HepG2 (cell line): ENCODE data around the gene MARCHF2. TPM values are rescaled to one million over a fixed set of nuclear protein-coding genes. Genes with fewer than 3 reads are reported as not detected.
A peak's percentile ranks its signal among the peaks of the same experiment; 100 is the strongest.

Experiments used
- GLI4 ChIP-seq: sonication (generic); formaldehyde crosslinking; IDR thresholded peaks from 2 replicates; pipeline ENCODE4 v1.5.1; 2020; ENCODE audit warnings: missing genetic modification reagents, mild to moderate bottlenecking, moderate library complexity, borderline replicate concordance
- NFYC ChIP-seq: IDR thresholded peaks from 2 replicates; pipeline ENCODE4 v1.6.1; 2016; ENCODE audit warnings: missing genetic modification reagents, missing compliant biosample characterization
- REXO4 ChIP-seq: sonication (generic); formaldehyde crosslinking; IDR thresholded peaks from 2 replicates; pipeline ENCODE4 v1.8.0; 2022; ENCODE audit warnings: missing genetic modification reagents, mild to moderate bottlenecking, borderline replicate concordance
- RXRB ChIP-seq: IDR thresholded peaks from 2 replicates; pipeline ENCODE4 v1.6.1; 2016; ENCODE audit warnings: borderline replicate concordance, missing genetic modification reagents, missing compliant biosample characterization
- SMAD3 ChIP-seq: sonication (generic); formaldehyde crosslinking; IDR thresholded peaks from 2 replicates; pipeline ENCODE4 v1.4.0; 2020; ENCODE audit warnings: missing genetic modification reagents
- ZC3H4 ChIP-seq: sonication (generic); formaldehyde crosslinking; IDR thresholded peaks from 2 replicates; pipeline ENCODE4 v1.4.0; 2020; ENCODE audit warnings: missing genetic modification reagents, borderline replicate concordance
- ZFX ChIP-seq: sonication (generic); formaldehyde crosslinking; IDR thresholded peaks from 2 replicates; pipeline ENCODE4 v1.4.0; 2020; ENCODE audit warnings: mild to moderate bottlenecking, low read depth, missing genetic modification reagents, moderate library complexity
- ZNF33A ChIP-seq: sonication (generic); formaldehyde crosslinking; IDR thresholded peaks from 2 replicates; pipeline ENCODE4 v1.5.1; 2020; ENCODE audit warnings: missing genetic modification reagents, mild to moderate bottlenecking, moderate library complexity, borderline replicate concordance
- ZNF773 ChIP-seq: sonication (generic); formaldehyde crosslinking; IDR thresholded peaks from 2 replicates; pipeline ENCODE4 v1.4.0; 2020; ENCODE audit warnings: missing genetic modification reagents, borderline replicate concordance
- polyA plus RNA-seq, 8 experiments: library from polyadenylated mRNA; depleted of rRNA in 3 of 8; stranded (reverse) in 7 of 8; unstranded in 1 of 8; fragments of >200 nt; fragmentation: Illumina TruSeq in 4 of 8; extraction: Trizol in 4 of 8; gene quantifications; 2 replicates each; pipeline versions ENCODE4 v1.2.1 to v1.2.3, GENCODE V29; 2011 to 2016; ENCODE audit warnings: low read depth in 4 of 8, missing spikeins in 1 of 8, mixed read lengths in 1 of 8; ENCODE audit not compliant: insufficient read depth in 1 of 8
- total RNA-seq, 5 experiments: library from RNA; depleted of rRNA; stranded (reverse); fragments of >200 nt; fragmentation: Illumina TruSeq; extraction: Trizol; gene quantifications; 2 replicates each; pipeline ENCODE4 v1.2.3, GENCODE V29; 2016; ENCODE audit warnings: low read depth in 1 of 5
- TF ChIP-seq, protein P1 (sequence below): sonication (generic); formaldehyde crosslinking; IDR thresholded peaks from 2 replicates; pipeline ENCODE4 v1.5.1; 2020; ENCODE audit warnings: mild to moderate bottlenecking, missing genetic modification reagents, moderate library complexity
- TF ChIP-seq, protein P2 (sequence below): sonication (generic); formaldehyde crosslinking; IDR thresholded peaks from 2 replicates; pipeline ENCODE4 v1.4.0; 2020; ENCODE audit warnings: low read depth, mild to moderate bottlenecking, missing genetic modification reagents
- TF ChIP-seq, protein P3 (sequence below): IDR thresholded peaks from 2 replicates; pipeline ENCODE4 v1.6.1; 2016; ENCODE audit warnings: control low read depth
- TF ChIP-seq, protein P4 (sequence below), 2 experiments: sonication (generic) in 1 of 2; formaldehyde crosslinking in 1 of 2; IDR thresholded peaks; 2 replicates each; pipeline versions ENCODE4 v1.4.0 to v1.6.1; 2016 to 2020; ENCODE audit warnings: borderline replicate concordance in 1 of 2, low read depth in 1 of 2, mild to moderate bottlenecking in 1 of 2, missing genetic modification reagents in 1 of 2

The MARCHF2 gene
- total and polyA plus RNA-seq, 2 of the 13 experiments (the other 11 are each of a cell fraction or from before 2014, with no cell fraction given): 12.7 to 13.0 TPM

DNA sequence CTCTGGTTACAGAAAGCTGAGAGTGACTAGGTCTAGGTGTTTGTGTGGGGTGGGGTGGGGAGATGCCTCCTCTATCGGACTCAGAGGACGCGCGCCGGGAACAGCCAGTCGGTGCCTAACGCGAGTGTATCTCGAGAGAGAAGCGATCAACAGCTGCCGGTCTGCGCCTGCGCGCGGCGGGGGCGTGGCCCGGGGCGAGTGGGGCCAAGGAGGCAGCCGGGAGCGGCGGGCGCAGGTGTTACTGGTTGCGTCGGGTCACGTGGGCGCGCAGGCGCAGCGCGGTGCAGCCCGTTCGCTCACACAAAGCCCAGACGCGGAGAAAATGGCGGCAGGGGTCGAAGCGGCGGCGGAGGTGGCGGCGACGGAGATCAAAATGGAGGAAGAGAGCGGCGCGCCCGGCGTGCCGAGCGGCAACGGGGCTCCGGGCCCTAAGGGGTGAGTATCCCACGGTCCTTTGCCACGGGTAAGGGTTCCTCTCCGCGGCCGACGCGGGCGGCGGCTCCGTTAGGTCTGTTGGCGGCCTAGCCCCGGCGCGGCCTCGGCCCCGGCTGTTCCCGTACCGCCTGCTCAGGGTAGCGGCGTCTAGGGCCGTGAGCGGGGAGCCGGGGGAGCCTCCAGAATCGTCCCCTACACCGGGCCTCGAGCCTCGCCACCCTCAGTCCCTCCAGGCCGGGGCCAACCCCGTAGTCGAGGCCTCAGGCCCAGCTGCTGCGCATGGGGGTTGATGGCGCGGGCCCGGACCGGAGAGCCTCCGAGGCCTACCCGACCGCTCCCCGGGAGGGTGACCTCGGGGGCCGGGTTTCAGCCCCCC lies 31.8 kb downstream of the MARCHF2 start, which contains the start of gene HNRNPM (continued):
- TF ChIP-seq, protein P1, sequence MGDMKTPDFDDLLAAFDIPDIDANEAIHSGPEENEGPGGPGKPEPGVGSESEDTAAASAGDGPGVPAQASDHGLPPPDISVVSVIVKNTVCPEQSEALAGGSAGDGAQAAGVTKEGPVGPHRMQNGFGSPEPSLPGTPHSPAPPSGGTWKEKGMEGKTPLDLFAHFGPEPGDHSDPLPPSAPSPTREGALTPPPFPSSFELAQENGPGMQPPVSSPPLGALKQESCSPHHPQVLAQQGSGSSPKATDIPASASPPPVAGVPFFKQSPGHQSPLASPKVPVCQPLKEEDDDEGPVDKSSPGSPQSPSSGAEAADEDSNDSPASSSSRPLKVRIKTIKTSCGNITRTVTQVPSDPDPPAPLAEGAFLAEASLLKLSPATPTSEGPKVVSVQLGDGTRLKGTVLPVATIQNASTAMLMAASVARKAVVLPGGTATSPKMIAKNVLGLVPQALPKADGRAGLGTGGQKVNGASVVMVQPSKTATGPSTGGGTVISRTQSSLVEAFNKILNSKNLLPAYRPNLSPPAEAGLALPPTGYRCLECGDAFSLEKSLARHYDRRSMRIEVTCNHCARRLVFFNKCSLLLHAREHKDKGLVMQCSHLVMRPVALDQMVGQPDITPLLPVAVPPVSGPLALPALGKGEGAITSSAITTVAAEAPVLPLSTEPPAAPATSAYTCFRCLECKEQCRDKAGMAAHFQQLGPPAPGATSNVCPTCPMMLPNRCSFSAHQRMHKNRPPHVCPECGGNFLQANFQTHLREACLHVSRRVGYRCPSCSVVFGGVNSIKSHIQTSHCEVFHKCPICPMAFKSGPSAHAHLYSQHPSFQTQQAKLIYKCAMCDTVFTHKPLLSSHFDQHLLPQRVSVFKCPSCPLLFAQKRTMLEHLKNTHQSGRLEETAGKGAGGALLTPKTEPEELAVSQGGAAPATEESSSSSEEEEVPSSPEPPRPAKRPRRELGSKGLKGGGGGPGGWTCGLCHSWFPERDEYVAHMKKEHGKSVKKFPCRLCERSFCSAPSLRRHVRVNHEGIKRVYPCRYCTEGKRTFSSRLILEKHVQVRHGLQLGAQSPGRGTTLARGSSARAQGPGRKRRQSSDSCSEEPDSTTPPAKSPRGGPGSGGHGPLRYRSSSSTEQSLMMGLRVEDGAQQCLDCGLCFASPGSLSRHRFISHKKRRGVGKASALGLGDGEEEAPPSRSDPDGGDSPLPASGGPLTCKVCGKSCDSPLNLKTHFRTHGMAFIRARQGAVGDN (CRISPR knock-in tag): peak; percentile 88
- TF ChIP-seq, protein P2, sequence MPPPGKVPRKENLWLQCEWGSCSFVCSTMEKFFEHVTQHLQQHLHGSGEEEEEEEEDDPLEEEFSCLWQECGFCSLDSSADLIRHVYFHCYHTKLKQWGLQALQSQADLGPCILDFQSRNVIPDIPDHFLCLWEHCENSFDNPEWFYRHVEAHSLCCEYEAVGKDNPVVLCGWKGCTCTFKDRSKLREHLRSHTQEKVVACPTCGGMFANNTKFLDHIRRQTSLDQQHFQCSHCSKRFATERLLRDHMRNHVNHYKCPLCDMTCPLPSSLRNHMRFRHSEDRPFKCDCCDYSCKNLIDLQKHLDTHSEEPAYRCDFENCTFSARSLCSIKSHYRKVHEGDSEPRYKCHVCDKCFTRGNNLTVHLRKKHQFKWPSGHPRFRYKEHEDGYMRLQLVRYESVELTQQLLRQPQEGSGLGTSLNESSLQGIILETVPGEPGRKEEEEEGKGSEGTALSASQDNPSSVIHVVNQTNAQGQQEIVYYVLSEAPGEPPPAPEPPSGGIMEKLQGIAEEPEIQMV (CRISPR knock-in tag): peak; percentile 85
- TF ChIP-seq, protein P3, sequence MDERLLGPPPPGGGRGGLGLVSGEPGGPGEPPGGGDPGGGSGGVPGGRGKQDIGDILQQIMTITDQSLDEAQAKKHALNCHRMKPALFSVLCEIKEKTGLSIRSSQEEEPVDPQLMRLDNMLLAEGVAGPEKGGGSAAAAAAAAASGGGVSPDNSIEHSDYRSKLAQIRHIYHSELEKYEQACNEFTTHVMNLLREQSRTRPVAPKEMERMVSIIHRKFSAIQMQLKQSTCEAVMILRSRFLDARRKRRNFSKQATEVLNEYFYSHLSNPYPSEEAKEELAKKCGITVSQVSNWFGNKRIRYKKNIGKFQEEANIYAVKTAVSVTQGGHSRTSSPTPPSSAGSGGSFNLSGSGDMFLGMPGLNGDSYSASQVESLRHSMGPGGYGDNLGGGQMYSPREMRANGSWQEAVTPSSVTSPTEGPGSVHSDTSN: no peak
- TF ChIP-seq ZFX (CRISPR knock-in tag) (peak; percentile 92), REXO4 (CRISPR knock-in tag) (no peak), GLI4 (CRISPR knock-in tag) (peak; percentile 60), ZNF773 (CRISPR knock-in tag) (0 out of 2 replicates have a peak, but pooled peaks have one; percentile 14), NFYC (CRISPR knock-in tag) (peak; percentile 81), ZNF33A (CRISPR knock-in tag) (no peak), RXRB (CRISPR knock-in tag) (peak; percentile 21; the same call in 1 of the 2 replicates), ZC3H4 (CRISPR knock-in tag) (no peak), SMAD3 (CRISPR knock-in tag) (no peak; the same call in 1 of the 2 replicates)
- TF ChIP-seq, protein P4, sequence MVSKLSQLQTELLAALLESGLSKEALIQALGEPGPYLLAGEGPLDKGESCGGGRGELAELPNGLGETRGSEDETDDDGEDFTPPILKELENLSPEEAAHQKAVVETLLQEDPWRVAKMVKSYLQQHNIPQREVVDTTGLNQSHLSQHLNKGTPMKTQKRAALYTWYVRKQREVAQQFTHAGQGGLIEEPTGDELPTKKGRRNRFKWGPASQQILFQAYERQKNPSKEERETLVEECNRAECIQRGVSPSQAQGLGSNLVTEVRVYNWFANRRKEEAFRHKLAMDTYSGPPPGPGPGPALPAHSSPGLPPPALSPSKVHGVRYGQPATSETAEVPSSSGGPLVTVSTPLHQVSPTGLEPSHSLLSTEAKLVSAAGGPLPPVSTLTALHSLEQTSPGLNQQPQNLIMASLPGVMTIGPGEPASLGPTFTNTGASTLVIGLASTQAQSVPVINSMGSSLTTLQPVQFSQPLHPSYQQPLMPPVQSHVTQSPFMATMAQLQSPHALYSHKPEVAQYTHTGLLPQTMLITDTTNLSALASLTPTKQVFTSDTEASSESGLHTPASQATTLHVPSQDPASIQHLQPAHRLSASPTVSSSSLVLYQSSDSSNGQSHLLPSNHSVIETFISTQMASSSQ (IDR thresholded peaks at IDR 0.05; ENCODE audit: low read depth): no peak
- TF ChIP-seq, protein P4 (CRISPR knock-in tag; IDR thresholded peaks at IDR 0.05; ENCODE audit: borderline replicate concordance): no peak
